ENCODE data around the gene LPCAT3. TPM values are rescaled to one million over a fixed set of nuclear protein-coding genes. Genes with fewer than 3 reads are reported as not detected.

LPCAT3 gene
- total RNA-seq, 1 experiment from 2014 or later: 56.6 TPM

- H3K36me3 ChIP-seq (ENCODE audit: insufficient read depth, low read length, poor library complexity, severe bottlenecking): peaks cover 5% of the 10 kb centered on the region
- H3K4me3 ChIP-seq (ENCODE audit: low read depth, low read length, poor library complexity, severe bottlenecking): no peak overlapping the region
- no peak overlapping the region for H3K27ac ChIP-seq (ENCODE audit: low read depth, low read length, poor library complexity, severe bottlenecking)
- peaks cover 11% of the 10 kb centered on the region for H3K4me1 ChIP-seq (ENCODE audit: insufficient read depth, low read length, poor library complexity, severe bottlenecking)
- no peak for TF ChIP-seq EZH2 (IDR thresholded peaks at IDR 0.05; ENCODE audit: borderline replicate concordance, low read depth, low read length, poor library complexity, severe bottlenecking)
- no peak for TF ChIP-seq CTCF (conservative IDR thresholded peaks at IDR 0.05; ENCODE audit: low read depth, low read length)
- H3K9me3 ChIP-seq (ENCODE audit: low read depth, low read length, poor library complexity, severe bottlenecking): no peaks in the 10 kb centered on the region
- intact Hi-C loops (cut with micrococcal nuclease; ENCODE audit: unreplicated experiment): no loop called here
- no peak for DNase-seq (ENCODE audit: low spot score)
- ChIA-PET POLR2A (ENCODE audit: low non-redundant PET) (no interaction called here), CTCF (no interaction called here)
- BruUV-seq (replicated peaks): no TSS peak
- no peaks in the 10 kb centered on the region for H3K27me3 ChIP-seq (replicated peaks; ENCODE audit: insufficient read depth, low read depth, low read length, poor library complexity)
Observed at GRCh38 chr12:7004287-7004803, 13.9 kb downstream of the LPCAT3 start.

GRCh38 chr12:7001921-7002591 is 16.2 kb downstream of the LPCAT3 start:
- no peak overlapping the region for H3K27ac ChIP-seq (ENCODE audit: low read depth, low read length, poor library complexity, severe bottlenecking)
- DNase-seq (ENCODE audit: low spot score): no peak
- intact Hi-C loops (cut with micrococcal nuclease; ENCODE audit: unreplicated experiment): no loop called here
- POLR2A ChIA-PET (ENCODE audit: low non-redundant PET): no interaction called here
- H3K36me3 ChIP-seq (ENCODE audit: insufficient read depth, low read length, poor library complexity, severe bottlenecking): peaks cover 11% of the 10 kb centered on the region
- H3K27me3 ChIP-seq (replicated peaks; ENCODE audit: insufficient read depth, low read depth, low read length, poor library complexity): no peaks in the 10 kb centered on the region
- H3K4me1 ChIP-seq (ENCODE audit: insufficient read depth, low read length, poor library complexity, severe bottlenecking): no peaks in the 10 kb centered on the region
- H3K9me3 ChIP-seq (ENCODE audit: low read depth, low read length, poor library complexity, severe bottlenecking): no peaks in the 10 kb centered on the region
- BruUV-seq (replicated peaks): no TSS peak
- no peak overlapping the region for H3K4me3 ChIP-seq (ENCODE audit: low read depth, low read length, poor library complexity, severe bottlenecking)
- TF ChIP-seq EZH2 (IDR thresholded peaks at IDR 0.05; ENCODE audit: borderline replicate concordance, low read depth, low read length, poor library complexity, severe bottlenecking) (no peak), CTCF (conservative IDR thresholded peaks at IDR 0.05; ENCODE audit: low read depth, low read length) (no peak)
- CTCF ChIA-PET: no interaction called here

GRCh38 chr12:6998715-6999451 is 19.4 kb downstream of the LPCAT3 start:
- BruUV-seq (replicated peaks): TSS peak; percentile 6
- intact Hi-C loops (cut with micrococcal nuclease; ENCODE audit: unreplicated experiment): no loop called here
- CTCF ChIA-PET: no interaction called here
- no peak overlapping the region for H3K4me3 ChIP-seq (ENCODE audit: low read depth, low read length, poor library complexity, severe bottlenecking)
- no peak for DNase-seq (ENCODE audit: low spot score)
- H3K27ac ChIP-seq (ENCODE audit: low read depth, low read length, poor library complexity, severe bottlenecking): no peak overlapping the region
- no peaks in the 10 kb centered on the region for H3K4me1 ChIP-seq (ENCODE audit: insufficient read depth, low read length, poor library complexity, severe bottlenecking)
- TF ChIP-seq CTCF (conservative IDR thresholded peaks at IDR 0.05; ENCODE audit: low read depth, low read length) (no peak), EZH2 (IDR thresholded peaks at IDR 0.05; ENCODE audit: borderline replicate concordance, low read depth, low read length, poor library complexity, severe bottlenecking) (no peak)
- no peaks in the 10 kb centered on the region for H3K9me3 ChIP-seq (ENCODE audit: low read depth, low read length, poor library complexity, severe bottlenecking)
- POLR2A ChIA-PET (ENCODE audit: low non-redundant PET): no interaction called here
- H3K27me3 ChIP-seq (replicated peaks; ENCODE audit: insufficient read depth, low read depth, low read length, poor library complexity): no peaks in the 10 kb centered on the region
- H3K36me3 ChIP-seq (ENCODE audit: insufficient read depth, low read length, poor library complexity, severe bottlenecking): peaks cover 11% of the 10 kb centered on the region
